NCI-H1694 treated with DMSO at 0.1 percent for 48 hours (cell line): ENCODE results near the gene VWF.
"Not testable (repeated sequence)": the region's sequence is repeated elsewhere in the genome, so short reads cannot be mapped to it uniquely, and the experiment has no call there.

ENCODE experiments used
- DNase-seq: peaks from one replicate; lab custom pipeline; 2025; lab: John Stamatoyannopoulos, UW

VWF gene

DNA sequence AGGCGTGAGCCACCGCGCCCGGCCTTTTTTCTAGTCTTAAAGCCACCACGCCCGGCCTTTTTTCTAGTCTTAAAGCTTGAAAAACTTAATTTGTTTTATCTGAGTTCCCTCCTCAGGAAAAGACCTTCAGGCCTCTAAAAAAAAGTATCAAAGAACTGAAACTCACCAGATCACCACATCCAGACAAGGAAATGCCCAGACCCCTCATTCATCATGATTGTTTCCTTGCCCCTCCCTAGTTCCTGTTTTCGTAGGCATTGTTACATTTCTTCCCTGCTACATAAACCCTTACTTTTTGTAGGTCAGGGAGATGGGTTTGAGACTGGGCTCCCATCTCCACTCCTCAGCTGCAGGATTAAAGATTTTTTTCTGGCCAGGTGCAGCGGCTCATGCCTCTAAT is 21.1 kb upstream of the VWF start:
- no peak for DNase-seq

GRCh38 chr12:6143303-6143675 is 18.8 kb upstream of the VWF start:
- no peak for DNase-seq

- not testable (repeated sequence) for DNase-seq
Observed at GRCh38 chr12:6142368-6143302, 18.2 kb upstream of the VWF start.

DNA sequence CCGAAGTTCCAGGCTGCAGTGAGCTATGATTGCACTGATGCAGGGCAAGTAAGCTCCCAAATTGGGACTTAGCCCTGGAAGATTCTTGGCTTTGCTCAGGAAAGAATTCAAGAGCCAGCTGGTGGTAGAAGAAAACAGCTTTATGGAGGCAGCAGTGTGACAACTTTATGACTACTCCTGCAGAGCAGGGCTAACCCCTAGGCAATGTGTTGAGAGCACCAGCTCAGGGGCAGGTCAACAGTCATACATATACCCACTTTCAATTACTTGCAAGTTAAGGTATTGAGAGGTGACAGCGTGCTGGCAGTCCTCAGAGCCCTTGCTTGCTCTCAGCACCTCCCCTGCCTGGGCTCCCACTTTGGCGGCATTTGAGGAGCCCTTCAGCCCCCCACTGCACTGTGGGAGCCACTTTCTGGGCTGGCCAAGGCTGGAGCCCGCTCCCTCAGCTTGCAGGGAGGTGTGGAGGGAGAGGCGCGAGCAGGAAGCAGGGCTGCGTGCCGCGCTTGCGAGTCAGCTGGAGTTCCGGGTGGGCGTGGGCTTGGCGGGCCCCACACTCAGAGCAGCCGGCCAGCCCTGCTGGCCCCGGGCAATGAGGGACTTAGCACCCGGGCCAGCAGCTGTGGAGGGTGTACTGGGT is 17.4 kb upstream of the VWF start:
- DNase-seq, result not testable (repeated sequence)

DNA sequence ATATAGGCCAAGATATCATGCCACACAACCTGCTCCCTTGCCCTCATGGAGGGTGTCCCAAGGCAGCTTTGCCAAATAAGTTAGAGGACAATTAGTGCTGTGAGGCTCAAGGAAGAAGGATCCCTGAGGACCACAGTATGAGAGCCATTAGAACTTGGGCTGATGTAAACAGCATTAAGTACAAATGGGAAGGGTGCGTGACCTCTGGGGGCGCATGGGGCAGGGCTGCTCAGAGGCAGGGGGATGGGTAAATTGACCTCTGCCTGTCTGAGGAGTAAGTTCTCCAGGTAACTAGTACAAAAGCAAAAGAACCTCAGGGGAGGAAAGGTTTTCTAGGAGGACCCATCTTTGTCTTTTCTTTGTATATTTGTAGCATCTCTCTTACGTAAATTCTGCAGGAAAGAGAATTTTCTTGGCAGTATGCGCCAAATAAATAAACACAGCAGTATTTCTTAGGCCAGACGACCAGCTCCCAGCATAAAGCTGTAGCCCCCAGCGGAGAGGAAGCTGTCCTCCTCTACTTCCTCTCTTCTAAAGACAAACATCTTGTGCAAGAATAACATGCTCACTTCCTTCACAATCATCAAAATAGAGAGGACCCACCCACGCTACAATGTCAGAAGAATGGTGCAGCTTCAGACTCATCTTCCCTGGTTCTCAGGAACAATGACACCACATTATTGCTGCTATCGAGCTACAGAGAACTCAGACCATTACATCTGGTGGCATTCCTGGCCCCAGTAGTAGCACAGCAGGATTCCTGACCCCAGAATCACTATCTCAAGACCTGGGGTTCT is 16.4 kb upstream of the VWF start:
- DNase-seq, result no peak

DNA sequence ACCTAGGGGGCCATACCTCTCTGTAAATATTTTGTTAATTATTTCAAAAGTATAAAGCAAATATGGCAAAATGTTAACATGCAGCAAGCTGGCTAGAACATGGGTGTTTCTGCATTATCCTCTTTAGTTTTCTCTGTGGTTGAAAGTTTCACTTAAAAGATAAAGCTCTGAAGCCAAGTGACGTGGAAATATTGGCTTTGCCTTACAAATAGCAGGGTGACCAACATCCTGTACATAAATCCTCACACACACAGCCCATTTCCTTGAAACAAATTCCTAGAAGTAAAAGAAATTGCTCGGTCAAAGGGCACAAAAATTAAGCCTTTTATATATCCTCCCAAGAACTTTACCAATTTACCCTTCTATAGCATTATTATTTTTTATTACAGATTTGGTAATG is 10.6 kb upstream of the VWF start:
- no peak for DNase-seq

DNA sequence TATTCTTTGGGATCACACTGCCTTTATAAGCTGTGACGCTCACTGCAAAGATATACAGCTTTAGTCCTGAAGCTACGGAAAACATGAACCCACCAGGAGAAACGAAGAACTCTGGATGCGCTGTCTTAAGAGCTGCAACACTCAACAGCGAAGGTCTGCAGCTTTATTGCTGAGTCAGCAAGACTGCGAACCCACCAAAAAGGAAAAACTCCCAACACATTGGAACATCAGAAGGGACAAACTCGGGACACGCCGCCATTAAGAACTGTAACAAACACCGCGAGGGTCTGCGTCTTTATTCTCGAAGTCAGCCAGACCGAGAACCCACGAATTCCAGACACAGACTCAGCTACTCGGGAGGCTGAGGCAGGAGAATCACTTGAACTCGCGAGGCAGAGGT is 9.2 kb upstream of the VWF start:
- no peak for DNase-seq

- DNase-seq, result no peak
Observed at GRCh38 chr12:6132496-6132895, 8.0 kb upstream of the VWF start.

DNA sequence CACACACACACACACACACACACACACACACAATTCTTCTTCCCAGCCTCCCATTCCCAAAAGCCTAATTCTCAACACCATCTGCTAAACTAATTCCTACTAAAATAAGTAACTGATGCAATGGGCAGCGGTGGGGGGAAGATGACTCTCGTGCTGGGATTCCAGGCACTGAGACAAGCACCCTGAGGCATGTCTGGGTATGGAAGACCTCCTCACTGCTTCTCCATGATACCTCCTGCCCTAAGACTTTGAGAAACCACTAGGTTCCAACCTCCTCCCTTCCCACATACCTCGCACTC is 789 bp upstream of the VWF start:
- peak; percentile 20 for DNase-seq

DNA sequence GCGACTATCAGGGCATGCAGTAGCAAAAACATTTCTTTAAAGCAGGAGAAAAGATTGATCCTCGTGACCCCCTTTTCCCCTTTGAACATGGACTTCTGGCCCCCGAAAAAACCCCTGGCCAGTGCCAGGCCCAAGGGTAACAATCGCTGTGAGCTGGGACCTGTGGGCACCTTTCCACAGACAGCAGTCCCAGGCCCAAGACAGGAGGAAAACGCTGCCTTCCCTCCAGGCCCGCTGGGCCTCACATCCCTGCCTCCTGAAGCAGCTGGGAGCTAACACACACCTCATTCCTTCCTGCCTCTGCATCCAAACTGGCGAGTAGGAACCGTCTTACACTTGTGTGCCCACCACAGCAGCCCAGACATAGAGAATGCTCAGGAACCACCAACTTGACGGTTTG is 1.2 kb downstream of the VWF start:
- DNase-seq, result no peak

- no peak for DNase-seq
Observed at GRCh38 chr12:6122201-6122600, 2.3 kb downstream of the VWF start.

- DNase-seq, result no peak
Observed at GRCh38 chr12:6120796-6121473, 3.5 kb downstream of the VWF start.

GRCh38 chr12:6118891-6119568 is 5.4 kb downstream of the VWF start:
- DNase-seq, result no peak

DNA sequence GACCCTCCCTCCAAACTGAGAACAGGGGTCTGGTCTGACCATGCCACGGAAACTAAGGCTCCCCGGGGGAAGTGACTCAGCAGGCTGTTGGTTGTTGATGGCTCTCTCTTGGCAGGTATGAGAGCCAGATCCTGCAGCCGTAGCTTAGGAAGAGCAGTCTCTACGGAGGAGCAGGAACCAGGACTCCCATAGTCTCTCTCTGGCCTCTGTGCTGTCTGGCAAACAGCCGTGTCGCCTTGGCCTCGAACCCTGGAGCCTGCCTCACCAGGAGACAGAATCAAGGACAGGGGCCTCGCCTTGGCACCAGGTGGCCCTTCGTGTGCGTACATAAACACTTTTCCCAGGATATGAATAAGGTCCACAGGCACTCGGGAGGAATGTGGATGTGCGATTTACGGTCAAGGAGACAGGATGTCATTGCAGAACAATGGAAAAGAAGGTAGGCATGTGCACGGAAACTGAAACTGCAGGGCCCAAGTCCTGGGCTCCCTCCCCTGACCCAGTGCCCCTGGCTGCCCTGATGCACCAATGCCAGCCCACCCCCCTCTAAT is 7.9 kb downstream of the VWF start:
- DNase-seq, result no peak

- no peak for DNase-seq
Observed at GRCh38 chr12:6115389-6115788, 9.1 kb downstream of the VWF start.

DNA sequence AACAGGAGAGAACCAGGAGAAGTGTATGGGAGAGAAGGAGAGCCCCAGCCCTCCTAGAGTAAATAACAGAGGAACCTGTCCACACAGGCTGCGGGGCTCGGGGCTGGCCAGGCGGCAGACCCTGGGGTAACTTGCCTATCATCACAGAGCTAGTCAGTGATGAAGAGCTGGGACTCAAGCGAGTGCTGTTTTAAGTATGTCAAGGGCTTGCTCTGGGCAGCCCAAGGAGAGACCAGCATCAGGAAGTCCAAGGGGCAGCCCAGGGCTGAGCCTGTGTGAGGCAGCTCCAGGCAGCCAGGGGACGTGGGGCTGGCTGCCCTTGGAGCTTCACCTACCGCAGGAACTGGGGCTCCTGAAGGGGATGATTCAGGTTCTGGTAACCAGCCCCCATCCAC is 10.0 kb downstream of the VWF start:
- no peak for DNase-seq

DNA sequence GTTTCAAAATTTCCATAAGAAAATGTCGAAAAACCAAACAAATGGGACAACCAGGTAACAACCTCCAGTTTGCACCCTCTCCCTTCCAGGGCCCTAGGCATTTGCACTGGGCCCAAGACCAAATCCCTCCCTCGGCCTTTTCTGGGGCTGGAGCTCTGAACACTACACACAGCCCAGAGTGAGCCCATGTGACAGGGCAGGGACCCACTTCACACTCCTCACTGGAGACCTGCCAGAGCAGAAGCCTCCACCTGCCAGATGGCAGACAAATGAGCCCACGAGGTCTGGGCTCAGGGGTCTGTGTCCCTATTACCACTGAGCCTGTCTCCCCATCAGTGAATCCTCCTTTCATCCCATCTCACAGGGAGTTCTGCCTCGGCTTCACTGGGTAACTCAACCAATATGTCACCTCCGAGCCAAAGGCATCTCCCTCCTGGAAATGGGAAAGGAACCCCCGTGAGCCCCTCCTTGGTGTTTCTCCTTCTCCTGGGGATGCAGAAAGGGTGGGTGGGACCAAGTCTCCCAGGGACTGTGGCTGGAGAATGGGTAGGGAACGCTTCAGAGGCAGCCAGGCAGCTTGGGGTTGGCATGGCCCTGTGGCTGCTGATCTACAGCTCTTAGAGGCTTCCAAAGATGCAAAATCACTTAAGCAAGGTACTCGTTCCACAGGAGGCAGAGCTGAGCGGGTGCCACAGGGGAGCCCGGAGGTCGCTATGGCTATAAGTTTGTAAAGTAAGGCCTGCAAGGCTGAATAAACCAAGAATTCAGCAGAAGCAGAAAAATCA is 10.6 kb downstream of the VWF start:
- peak; percentile 15 for DNase-seq

GRCh38 chr12:6112004-6112403 is 12.5 kb downstream of the VWF start:
- no peak for DNase-seq

GRCh38 chr12:6110006-6110405 is 14.5 kb downstream of the VWF start:
- no peak for DNase-seq

- DNase-seq, result no peak
Observed at GRCh38 chr12:6106218-6106617, 18.3 kb downstream of the VWF start.

GRCh38 chr12:6104842-6105241 is 19.6 kb downstream of the VWF start:
- no peak for DNase-seq
